ENCODE results near the gene CAPS.

CAPS gene

DNA sequence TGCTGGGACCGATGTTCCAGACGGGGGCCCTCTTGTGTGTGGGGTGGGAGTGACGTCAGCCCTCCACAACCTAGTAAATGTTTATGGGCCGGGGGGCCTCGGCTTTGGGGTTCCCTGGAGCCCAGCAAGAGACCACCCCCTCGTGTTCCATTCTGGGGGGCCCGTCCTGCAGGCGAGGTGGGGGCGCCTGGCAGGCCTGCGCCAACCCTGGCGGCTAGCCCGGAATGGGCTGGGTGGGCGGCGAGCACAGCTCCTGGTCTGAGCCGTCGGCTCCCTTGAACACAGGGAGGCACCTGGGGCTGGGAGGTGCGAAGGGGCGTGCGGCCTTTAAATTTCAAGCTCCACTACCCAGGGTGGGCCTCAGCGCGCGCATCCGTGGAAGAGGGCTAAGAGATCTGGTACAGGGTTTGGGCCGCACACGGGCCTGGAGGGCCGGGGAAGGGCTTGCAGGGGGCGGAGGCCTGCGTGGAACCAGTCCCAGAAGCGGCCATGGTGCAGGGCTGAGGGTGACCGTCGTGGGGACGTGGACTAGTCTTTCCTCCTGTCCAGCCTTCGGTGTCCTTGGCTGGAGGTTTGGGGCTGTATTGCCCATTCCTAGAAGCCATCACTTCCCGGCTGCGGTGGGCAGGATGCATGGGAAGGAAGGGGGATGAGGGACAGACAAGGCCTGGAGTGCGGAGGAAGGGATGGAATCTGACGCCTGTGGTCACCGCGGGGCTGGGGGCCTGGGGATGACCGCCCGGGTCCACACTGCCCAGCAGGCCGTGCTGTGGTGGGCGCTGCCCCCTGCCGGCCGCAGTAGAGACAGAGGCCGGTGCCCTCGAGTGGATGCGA is 21.9 kb upstream of the CAPS start:
- DNase-seq (ENCODE audit: low spot score), result no peak

GRCh38 chr19:5892772-5893275 is 21.2 kb upstream of the CAPS start:
- DNase-seq (ENCODE audit: low spot score), result no peak

GRCh38 chr19:5893296-5893903 is 20.7 kb upstream of the CAPS start:
- no peak for DNase-seq (ENCODE audit: low spot score)

DNA sequence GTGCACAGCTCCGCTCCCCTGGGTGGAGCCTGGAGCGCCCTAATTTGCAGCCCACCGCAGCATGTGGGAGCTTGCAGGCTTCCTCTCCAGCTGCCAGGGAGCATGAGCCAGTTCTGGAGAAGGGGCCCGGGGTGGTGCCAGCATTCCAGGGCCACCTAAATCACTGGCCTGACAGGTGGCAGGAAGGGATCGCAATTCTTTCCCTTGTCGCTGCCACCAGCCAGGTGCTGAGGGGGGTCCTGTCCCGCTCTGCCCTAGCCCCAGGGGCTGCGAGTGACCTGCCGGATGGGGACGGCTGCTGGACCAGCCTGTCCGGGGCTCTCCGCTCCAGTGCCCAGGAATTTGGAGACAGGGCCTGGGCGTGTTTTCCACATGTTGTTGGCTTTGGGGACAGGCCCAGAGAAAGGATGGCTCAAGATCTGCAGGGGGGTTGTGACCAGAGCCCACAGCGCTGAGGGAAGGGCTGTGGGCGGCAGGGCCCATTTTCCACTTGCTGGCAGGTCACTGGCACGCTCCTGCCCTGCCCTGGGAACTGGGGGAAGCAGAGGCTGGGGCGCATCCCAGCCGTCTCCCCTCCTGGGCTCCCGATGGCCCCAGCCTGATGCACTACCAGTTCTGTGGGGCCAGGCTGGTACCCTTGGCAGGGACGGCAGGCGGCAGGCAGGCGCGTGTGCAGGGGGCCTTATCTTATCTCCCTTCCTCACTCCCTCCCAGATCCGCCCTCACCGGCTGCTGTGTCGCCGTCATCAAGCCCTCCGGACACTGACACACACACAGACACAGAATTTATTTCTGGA is 19.9 kb upstream of the CAPS start:
- DNase-seq (ENCODE audit: low spot score), result no peak

DNA sequence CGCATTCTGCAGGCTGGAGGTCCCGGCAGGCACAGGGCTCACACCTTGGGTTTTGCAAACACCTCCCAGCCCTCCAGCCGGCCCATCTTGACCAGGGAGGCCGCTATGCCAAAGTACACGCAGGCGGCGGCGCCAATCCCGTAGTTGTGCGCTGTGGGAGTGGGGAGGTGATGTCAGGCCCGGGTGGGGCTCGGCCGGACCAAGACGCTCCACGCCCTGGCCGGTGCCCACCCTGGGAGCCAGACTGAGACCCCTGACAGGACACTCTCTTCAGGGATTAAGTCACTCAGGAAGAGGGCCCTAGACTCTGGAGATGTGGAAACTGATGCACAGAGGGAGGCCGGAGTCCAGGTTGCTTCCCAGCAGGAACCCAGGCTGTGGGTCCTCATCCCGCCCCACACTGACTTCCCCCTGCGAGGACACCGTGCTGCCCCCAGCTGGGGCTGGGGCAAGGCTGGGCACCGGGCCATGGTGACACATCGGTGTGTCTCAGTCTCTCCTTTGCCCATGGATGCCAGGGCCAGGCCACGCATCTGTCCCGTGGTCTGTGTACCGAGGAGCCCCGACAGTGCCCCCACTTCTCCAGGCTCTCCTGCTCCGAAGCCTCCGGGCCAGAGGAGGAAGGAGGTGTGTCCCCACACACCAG is 19.2 kb upstream of the CAPS start:
- no peak for DNase-seq (ENCODE audit: low spot score)

DNA sequence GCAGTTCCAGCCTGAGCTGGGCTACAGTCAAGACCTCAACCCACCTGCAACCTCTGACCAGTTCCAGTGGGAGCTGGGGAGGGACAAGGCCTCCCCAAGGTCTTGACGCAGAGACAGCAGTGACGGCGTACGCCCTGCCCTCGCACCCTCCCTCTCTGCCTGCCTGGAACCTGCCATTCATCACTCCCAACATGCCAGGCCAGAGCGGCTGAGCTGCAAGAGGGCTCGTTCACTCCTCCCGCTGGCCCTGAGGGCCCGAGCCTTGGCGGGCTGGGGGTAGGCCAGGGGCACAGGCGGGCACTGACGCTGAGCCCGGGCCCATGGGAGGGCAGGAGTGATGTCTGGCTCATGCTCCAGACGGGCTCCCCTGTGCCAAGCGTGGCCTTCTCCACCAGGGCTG is 18.6 kb upstream of the CAPS start:
- no peak for DNase-seq (ENCODE audit: low spot score)

- no peak for DNase-seq (ENCODE audit: low spot score)
Measured at GRCh38 chr19:5895890-5896289, 18.2 kb upstream of the CAPS start.

- no peak for DNase-seq (ENCODE audit: low spot score)
Measured at GRCh38 chr19:5896365-5897076, 17.5 kb upstream of the CAPS start.

- no peak for DNase-seq (ENCODE audit: low spot score)
Measured at GRCh38 chr19:5897189-5897969, 16.7 kb upstream of the CAPS start.

DNA sequence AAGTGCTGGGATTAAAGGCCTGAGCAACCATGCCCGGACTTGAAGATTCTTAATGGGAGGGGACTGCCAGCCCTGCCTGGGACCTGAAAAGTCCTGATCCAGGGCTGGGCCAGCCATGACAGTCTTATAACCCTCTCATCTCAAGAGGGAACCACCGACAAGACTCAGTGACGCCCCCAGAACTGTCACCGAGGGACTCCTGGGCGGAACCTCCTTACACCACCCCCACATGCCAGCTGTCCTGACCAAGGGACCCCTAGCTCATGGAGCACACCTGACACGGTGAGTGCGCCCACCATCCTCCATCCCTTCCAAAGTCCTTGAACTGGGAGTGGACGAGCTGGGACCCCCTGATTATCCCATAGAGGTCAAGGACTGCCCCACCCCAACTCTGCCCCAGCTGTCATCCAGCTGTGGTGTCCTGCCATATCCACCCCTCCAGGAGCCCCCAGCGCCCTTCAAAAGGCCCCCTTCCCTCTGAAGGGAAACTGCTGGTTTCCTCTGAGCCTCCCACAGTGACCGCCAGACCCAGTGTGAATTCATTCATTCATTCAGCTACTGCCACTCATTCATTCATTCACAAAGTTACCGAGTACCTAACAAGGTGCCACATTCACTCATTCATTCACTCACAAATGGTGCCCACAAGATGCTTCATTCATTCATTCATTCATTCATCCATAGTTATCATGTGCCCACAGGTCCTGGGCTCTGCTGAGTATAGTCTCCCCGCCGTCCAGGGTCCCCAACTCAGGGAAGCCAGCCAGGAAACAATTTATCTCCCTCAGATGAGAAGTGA is 14.1 kb upstream of the CAPS start:
- no peak for DNase-seq (ENCODE audit: low spot score)

DNA sequence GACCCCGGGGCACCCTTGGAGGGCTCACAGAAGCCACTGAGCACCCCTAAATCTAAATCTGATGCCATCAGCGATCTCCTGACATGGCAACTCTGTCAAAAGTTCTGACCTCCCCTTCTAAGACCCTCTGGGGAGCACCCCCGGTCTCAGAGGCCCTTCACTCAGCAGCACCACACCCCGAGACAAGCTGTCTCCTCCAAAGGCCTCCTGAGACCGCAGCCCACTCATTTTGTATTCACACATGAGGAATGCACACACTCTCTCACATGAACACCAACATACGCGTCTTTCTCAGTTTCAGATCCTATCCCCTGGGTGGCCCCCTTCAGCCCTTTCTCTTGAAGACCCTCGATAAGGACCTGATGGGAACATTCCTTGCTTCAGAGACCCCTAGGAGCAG is 13.1 kb upstream of the CAPS start:
- DNase-seq (ENCODE audit: low spot score), result no peak

DNA sequence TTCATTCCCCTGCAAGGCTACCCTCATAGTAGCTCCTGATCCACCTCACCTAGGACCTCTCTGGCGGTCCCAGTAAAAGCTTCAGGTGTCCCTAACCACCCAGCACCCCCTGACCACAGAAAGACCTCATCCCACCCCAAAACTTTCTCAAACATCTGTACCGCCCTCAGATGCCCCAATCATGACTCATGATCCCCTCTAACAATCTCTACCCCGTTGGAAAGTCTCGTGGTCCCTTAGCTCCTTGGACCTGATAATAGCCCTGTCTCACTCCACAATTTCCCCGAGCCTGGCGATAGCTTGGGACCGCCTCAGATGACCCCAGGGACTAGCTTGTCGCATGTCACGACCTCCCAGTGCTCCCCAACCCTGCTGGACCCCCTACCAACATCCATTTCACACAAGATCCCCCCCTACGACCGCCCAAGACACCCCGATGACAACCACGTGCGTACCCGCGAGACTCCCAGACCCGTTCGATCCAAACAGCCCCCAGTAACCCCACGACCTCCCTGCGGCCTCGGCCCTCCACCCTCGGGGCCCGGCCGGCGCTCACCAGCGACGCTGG is 10.9 kb upstream of the CAPS start:
- no peak for DNase-seq (ENCODE audit: low spot score)

GRCh38 chr19:5903624-5904351 is 10.3 kb upstream of the CAPS start, which contains the start of gene NDUFA11:
Gene NDUFA11, minus strand, starts transcription at chr19:5903790. Its CDS starts 82 bp downstream, at chr19:5903708.
- no peak for DNase-seq (ENCODE audit: low spot score)

GRCh38 chr19:5904352-5905113 is 9.5 kb upstream of the CAPS start, which contains the start of gene VMAC:
Gene VMAC, plus strand, starts transcription at chr19:5904872. Its CDS starts 19 bp downstream, at chr19:5904891.
- peak; percentile 100 for DNase-seq (ENCODE audit: low spot score)

- DNase-seq (ENCODE audit: low spot score), result no peak
Measured at GRCh38 chr19:5905114-5905778, 8.8 kb upstream of the CAPS start.

- no peak for DNase-seq (ENCODE audit: low spot score)
Measured at GRCh38 chr19:5907241-5907640, 6.8 kb upstream of the CAPS start.

DNA sequence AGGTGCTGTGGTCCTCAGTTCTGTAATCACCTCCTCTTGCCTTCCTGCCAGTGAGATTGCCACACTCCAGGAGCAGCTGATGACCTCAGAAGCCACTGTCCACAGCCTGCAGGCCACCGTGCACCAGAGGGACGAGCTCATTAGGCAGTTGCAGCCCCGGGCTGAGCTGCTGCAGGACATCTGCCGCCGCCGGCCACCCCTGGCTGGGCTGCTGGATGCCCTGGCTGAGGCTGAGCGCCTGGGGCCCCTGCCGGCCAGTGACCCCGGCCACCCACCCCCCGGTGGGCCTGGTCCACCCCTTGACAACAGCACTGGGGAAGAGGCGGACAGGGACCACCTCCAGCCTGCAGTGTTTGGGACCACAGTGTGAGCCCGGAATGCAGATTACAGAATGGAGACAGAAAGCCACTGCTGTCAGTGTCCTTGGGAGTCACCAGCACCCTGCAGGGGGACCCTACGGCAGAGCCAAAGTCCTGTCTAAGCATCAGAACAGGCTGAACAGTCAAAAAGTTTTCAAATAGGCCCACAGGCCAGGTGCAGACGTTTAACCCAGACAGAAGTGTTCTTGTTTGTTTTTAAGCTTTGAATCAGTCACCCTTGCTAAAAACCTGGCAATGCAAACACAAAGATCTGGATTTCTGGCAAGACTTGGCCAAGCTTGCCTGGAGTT is 5.1 kb upstream of the CAPS start:
- DNase-seq (ENCODE audit: low spot score), result no peak
